Fibroblast of the aortic adventitia (primary cell): ENCODE measurements around the gene CORO1C. TPM values are rescaled to one million over a fixed set of nuclear protein-coding genes. Genes with fewer than 3 reads are reported as not detected.
"Not testable (repeated sequence)": the region's sequence is repeated elsewhere in the genome, so short reads cannot be mapped to it uniquely, and the experiment has no call there.

Experiments
- DNase-seq: peaks from one replicate; pipeline ENCODE4 v3.0.0-alpha.2; 2010; ENCODE audit warnings: low read depth
- H3K4me3 ChIP-seq: 2 replicates; pipeline ENCODE4 v1.5.1; 2011; ENCODE audit warnings: low read depth, mild to moderate bottlenecking, control low read depth, low read length, moderate library complexity
- CTCF ChIP-seq: IDR thresholded peaks from 2 replicates; pipeline ENCODE4 v1.5.1; 2011; ENCODE audit warnings: mild to moderate bottlenecking, low read length, control low read depth, inconsistent platforms; ENCODE audit not compliant: insufficient read depth
- total RNA-seq: library from RNA; depleted of rRNA; stranded (reverse); fragments of >200 nt; gene quantifications from 2 replicates; pipeline ENCODE4 v1.2.3, GENCODE V29; 2012; ENCODE audit warnings: low replicate concordance

The CORO1C gene
- total RNA-seq, 1 donor, result 202 TPM

- H3K4me3 ChIP-seq, result no peak overlapping the region
- DNase-seq, result no peak
- no peak for TF ChIP-seq CTCF
Observed at GRCh38 chr12:108744021-108744897, 12.9 kb upstream of the CORO1C start.

DNA sequence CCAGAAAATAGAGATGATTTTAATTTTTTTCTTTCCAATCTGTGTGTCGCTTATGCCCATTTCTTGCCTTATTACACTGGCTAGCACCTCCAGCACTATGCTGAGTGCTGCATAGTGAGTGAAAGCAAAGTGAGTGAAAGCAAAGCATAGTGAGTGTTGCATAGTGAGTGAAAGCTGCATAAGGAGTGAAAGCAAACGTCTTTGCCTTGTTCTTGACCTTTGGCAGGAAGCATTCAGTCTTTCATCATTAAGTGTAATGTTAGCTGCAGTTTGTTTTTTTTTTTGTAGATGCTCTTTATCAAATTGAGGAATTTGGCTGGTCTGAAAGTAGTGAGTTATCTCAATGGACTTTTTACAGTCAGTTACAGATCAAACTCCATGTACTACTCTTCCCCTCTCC lies 6.9 kb upstream of the CORO1C start:
- DNase-seq, result peak; percentile 29
- no peak for TF ChIP-seq CTCF

GRCh38 chr12:108735855-108736254 lies 4.5 kb upstream of the CORO1C start:
- no peak for DNase-seq
- no peak for TF ChIP-seq CTCF
- no peak overlapping the region for H3K4me3 ChIP-seq

More for the DNA sequence above, 6.9 kb upstream of the CORO1C start:
- no peak overlapping the region for H3K4me3 ChIP-seq

- no peak overlapping the region for H3K4me3 ChIP-seq
- peak; percentile 94 for DNase-seq
- no peak for TF ChIP-seq CTCF
Observed at GRCh38 chr12:108734200-108734906, 3.0 kb upstream of the CORO1C start.

GRCh38 chr12:108733230-108733531 lies 1.9 kb upstream of the CORO1C start:
- H3K4me3 ChIP-seq, DNase-seq: not testable (repeated sequence)

GRCh38 chr12:108732489-108733229 lies 1.3 kb upstream of the CORO1C start:
- no peak for DNase-seq
- TF ChIP-seq CTCF, result no peak
- H3K4me3 ChIP-seq, result peak overlapping the region; percentile 62
